Activated CD8-positive, alpha-beta memory T cell treated with anti-CD3 and anti-CD28 coated beads, Interleukin-2, amount 50 U/mL, for 24 hours (primary cell): Measurements from ENCODE around the gene LMX1B.

Experiments
- DNase-seq: peaks from one replicate; pipeline ENCODE4 v3.0.0-alpha.2; 2020; ENCODE audit errors: extremely low read depth

Gene LMX1B

DNA sequence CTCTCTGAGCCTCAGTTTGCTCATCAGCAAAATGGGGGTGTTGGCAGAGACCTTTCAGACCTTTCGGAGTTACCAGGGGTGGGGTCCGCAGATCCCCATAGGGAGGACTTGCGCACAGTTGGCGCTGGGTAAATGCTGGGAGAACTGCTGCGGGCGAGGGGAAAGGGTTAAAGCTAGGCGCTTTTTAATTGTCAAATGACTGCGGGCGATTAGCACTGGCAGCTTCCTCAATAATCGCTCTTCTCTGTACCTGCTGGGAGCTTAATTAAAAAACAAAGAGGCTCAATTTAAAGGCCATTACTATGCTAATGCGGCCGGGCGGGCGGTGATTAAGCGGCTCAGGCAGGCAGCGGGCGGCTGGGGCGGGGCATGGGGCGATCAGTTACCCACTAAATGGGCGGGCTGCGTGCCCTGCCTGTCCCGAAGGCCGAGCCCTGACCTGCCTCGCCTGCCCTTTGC, 63.0 kb downstream of the LMX1B start:
- DNase-seq, result no peak

DNA sequence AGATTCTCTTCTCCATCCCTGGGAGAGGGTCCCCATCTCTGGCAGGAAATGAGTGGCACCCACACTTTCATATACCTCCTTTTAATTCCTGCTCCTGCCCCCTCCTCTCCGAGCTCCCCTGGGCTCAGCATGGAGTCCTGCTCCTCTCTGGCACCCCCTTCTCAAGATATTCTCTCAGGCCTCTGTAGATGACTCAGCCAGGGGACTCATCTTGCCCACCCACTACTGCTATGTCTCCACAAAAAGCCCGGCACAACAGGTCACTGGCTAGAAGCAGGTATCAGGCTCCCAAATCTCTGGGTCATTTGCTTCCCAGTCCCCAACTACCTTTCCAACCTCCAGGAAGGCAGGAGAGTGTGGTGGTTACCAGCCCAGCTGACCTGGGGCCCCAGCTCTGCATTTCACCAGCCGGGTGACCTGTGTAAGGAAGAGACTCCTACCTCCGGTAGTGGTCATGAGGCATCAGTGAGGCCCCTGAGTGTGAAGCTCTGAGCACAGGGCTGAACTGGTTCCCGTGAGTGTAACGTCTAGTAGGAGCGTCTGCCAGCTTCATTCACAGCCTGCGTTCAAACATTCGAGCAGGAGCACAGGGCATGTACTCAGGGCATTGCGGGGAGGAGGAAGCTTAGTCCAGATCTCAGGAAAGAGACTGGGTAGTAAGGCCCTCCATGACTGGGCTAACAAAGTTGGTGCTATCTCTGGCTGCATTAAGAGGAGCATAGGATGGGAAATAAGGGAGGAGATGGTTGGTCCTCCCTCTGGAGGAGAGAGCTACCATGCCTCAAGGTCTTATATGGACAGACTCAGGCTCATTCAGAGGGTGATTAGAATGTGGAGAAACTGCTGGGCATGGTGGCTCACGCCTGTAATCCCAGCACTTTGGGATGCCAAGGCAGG, 63.7 kb downstream of the LMX1B start:
- DNase-seq, result no peak

DNA sequence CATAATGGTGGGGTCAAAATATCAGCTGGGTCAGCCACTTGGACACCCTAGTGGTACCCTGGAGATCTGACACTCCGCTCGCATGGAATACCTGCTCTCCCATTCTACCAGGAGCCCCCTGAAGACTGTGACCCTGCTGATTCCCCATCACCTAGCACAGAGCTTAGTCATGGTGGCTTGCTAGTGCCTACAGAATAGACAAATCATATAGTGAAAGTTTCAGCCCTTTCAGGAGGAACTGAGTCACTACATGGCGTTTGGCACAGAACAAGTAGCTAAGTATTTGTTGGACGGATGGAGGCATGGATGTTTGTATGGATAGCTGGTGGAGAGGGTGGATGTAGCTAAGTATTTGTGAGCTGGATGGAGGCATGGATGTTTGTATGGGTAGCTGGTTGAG, 65.3 kb downstream of the LMX1B start:
- no peak for DNase-seq

DNA sequence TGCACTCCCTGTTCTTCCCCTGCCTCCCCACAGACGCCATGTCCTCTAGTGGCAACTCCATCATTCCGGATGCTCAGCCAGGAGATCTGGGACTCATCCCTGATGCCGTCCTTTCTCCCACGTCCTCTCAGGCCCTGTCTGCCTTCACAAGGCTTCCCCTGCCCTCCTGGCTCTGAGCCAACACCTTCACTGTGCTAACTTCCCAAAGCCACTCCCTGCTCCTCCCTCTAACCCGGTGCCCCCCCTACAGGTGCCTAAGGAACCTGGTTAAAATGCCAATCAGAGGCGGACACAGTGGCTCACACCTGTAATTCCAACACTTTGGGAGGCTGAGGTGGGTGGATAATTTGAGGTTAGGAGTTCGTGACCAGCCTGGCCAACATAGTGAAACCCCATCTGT, 67.6 kb downstream of the LMX1B start:
- DNase-seq, result no peak

DNA sequence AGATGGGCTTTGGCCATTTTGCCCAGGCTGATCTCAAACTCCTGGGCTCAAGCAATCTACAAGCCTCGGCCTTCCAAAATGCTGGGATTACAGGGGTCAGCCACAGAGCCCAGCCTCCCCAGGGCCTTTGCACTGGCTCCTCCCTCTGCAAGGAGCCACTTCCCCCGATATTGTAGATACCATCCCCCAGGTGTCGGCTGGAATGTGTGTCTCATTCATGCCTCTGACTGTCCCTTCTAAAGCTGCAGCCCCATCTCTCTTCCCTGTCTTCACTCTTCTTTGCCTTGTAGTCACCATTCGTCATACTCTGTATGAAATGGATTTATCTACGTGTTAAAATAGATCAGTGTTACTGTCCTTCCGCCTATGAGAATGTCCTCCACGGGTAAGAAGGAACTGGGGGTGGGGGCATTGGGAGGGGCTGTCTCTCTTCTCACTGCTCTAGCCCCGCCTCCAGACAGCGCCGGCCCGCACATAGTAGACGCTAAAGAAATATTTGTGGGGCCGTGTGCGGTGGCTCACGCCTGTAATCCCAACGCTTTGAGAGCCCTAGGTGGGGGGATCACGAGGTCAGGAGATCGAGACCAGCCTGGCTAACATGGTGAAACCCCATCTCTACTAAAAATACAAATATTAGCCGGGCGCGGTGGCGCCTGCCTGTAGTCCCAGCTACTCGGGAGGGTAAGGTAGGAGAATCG, 68.5 kb downstream of the LMX1B start:
- DNase-seq, result no peak

DNA sequence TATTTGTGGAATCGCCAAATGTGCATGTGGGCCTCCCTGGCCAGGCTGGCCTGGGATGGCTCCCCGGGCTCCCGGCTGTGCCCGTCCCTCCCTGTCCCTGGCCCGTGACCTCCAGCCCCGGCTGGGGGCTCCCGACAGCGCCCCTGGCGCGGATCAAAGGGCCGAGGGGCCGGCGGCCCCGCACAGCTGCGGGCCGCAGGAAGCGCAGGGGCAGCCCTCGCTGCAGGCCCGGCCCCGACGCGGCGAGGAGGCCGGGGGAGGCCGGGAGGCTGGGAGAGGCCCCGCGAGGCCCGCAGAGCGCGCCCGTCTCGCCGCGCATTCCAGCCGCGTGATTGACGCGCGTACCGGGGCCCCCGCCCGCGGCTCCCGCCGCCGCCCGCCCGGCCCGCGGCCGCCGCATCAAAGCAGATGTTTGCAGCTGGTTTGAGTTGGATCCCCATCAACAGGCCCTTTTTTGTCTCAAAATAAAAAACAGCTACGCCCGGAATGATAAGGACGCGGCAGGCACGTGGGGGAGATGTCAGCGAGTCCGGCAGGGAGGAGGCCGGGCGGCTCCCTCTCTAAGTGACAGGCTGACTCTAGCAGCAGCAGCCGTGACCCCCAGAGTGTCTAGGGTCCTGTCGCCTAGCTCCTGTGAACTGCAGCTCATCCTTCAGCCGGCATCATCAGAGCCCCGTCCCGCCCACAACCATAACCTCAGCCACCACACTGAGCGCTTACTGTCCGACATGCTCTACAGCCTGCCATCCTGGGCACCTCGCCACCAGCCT, 69.4 kb downstream of the LMX1B start:
- DNase-seq, result no peak

DNA sequence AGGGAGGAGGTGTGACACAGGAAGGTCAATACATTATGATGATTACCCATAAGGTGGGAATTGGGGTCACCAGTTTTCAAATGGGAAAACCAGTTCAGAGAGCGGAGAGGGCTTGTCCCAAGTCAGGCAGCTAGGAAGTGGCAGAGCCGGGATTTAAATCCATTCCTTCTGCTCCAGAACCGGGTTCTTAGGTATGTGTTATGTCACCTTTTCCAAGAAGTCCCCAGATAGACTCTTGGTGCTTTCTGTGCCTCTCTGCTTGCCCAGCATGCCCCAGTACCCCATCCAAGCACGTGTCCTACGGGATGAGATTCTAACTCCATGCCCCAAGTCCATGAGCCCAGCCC, 69.9 kb downstream of the LMX1B start:
- DNase-seq, result no peak

DNA sequence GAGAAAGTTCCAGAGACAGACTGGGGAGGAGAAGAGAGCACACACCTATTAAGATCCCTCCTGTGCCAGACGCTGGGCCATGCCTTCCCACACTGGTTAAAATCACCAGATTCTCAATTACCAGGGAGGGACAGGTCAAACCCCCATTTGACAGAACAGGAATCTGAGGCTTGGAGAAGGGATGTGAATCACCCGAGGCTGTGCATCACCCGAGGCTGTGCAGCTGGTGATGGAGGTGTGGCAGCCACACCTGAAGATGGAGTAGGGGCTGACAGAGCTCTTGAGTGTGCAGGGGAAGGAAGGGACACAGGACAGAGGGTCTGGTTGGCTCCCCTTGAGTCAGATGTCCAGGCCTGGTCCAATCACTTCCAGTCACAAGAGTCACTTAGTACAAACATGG, 70.6 kb downstream of the LMX1B start:
- DNase-seq, result no peak

DNA sequence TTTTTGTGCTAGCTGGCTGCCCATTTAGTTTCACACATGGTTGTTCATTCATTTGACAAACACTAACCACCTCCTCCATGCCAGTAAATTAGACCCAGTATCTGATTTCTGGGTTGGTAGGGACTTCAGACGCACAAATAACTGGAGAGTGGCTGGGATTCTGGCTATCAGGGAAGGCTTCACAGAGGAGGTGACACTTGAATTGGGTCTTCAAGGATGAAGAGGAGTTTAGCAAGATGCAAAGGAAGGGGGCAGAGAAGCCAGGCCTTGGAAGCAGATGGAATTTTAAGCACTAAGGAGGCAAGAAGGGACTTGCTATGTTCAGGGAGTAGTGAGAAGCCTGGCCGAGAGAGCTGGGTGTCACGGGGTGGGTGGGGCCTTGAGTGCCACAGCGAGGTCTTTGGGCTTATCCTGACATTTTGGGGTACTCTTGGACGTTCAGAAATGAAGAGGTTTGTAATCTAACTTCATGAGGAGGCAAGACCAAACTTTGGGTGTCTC, 71.3 kb downstream of the LMX1B start:
- DNase-seq, result no peak

DNA sequence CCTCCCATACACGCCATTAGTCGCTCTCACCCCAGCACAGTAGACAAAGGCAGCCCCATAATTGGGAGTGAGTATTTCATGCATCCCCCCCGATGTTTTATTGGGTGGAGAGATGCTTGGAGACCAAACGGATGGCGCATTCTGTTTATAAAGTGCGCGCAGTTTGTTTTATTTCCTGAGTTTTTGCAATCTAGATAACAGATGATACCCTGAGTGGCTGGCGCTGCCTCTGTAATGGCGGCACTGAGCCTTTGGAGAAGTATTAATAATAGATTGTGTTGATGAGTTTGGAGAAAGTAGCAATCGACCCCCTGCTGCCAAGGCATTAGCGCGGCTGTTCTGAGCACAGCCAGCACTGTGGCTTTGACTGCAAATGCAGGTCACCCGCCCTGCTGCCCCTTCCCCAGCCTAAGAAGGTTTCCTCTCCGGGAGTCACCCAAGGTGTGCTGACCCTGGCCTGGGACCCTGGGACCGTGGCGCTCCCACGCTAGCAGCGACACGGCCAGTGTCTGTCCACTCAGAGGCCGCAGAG, 74.3 kb downstream of the LMX1B start:
- DNase-seq, result no peak

DNA sequence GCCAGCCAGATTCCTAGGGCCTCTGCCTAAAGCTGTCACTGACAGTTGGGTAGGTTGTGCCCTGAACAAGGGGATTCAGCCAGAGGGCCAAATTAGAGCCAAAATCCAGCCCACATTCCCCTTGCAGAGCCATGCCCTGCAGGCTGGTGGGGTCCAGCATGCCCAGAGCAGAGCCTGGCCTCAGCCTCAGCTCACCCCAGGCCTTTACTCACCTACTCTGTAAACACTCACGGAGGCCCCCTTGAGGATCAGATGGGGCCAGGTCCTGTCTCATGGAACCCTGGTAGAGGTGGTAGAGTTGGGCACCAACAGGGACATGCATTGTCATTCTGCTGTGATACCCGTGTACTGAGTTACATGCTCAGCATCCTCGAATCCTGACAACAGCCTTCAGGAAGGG, 74.9 kb downstream of the LMX1B start:
- DNase-seq, result no peak

DNA sequence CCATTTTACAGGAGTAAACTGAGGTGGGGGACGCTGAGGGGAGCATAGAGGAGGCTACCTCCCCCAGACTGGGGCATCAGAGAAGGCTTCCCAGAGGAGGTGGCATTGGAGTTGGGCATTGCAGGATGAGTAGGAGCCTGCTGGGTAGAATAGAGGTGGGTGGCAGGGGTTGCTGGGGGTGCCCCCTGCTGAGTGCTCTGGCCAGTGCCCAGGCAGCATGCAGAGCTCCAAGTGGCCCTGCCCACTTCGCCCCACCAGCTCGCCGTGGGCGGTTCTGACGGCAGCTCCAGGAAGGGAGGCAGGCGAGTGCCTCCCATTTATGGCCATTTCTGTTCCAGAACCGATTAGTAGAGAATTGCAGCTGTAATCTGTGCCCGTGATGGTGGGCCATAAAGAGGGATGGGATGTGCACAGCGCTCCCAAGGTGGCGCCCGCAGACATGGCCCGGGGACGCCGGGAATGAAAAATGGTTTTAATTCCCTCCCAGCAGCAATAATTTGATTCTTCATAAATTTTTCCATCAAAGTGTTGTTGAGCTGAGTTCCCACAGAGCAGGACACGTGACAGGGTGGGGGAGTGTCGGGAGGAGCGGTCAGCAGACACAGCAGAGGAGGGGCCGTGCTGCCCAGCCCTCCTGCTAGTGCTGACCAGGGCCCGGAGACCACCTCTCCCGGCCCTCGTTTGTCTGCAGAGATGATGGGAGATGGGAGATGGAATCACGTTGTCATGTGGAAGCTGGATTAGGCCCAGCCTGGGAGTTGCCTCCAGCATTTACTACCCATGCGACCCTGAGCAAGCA, 75.5 kb downstream of the LMX1B start:
- DNase-seq, result no peak

DNA sequence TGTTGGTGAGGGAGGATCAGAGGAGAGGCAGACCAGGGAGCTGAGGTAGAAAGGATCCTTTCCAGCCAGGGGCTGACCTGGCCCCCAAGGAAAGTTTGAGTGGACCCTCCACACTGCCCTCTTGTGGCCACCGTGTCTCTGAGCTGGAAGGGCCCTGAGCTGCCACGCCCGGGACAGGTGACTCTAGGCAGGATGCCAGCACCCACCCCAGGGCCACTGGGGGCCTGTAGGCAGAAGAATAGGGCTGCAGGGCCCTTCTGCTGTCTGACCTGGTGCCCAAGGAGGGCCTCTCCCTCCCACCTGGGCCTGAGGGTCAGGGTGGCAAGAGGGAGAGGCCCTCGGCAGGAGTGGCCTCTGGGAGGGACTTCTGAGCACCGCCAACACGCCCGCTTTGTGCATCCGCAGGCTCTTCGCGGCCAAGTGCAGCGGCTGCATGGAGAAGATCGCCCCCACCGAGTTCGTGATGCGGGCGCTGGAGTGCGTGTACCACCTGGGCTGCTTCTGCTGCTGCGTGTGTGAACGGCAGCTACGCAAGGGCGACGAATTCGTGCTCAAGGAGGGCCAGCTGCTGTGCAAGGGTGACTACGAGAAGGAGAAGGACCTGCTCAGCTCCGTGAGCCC, 76.8 kb downstream of the LMX1B start:
- peak; percentile 19 for DNase-seq

DNA sequence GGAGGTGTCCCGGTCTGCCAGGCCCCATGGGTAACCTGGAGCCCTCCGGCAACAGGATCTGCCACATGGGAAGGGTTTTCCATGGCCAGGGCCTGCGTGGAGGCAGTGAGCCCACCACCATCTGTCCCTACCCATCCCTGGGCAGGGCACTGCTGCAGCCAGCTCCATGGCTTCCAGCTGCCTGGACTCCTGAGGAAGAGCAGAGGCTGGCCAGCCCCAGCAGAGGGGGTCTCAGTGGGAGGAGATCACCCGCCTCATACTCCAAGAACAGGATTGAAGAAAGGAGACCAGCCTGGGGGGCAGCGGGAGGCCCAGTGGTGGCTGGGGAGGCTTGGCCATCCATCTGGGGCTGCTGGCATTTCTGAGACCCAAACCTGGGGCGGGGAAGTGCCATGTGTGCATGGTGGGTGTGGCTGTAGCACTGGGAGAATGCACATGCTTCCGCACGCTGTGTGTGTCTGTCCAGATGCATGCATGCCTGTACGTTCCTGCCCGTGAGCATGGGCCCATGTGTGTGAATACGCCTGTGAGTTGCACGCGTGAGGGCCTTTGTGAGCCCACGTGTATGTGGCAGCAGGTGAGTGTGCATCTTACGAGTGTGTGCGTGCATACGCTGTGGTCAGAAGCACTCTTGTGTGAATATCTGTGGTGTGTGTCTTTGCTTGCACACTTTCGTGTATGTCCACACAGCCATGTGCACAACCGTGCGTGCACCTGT, 78.5 kb downstream of the LMX1B start:
- DNase-seq, result no peak

DNA sequence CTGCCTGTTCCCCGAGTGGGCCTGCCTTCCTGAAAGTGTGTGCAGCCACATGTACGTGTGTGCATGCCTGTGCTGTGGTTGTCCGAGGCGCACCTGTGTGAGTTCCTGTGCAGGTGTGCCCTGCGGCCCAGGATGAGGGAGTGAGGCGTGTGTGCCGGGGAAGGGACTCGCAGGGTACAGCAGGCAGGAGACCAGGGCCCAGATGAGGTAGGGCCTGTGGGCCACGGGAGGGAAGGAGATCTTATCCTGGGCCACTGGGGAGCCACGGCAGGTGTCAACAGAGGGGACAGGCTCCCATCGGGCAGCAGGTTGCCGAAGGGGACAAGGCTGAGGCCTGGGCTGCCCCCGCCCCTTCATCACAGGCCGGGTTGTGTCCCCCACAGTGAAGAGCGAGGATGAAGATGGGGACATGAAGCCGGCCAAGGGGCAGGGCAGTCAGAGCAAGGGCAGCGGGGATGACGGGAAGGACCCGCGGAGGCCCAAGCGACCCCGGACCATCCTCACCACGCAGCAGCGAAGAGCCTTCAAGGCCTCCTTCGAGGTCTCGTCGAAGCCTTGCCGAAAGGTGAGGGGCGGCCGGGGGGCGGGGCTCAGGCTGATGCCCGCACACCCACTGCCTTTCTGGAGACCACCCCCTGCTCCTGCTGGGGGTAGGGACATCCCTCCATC, 79.2 kb downstream of the LMX1B start:
- no peak for DNase-seq

DNA sequence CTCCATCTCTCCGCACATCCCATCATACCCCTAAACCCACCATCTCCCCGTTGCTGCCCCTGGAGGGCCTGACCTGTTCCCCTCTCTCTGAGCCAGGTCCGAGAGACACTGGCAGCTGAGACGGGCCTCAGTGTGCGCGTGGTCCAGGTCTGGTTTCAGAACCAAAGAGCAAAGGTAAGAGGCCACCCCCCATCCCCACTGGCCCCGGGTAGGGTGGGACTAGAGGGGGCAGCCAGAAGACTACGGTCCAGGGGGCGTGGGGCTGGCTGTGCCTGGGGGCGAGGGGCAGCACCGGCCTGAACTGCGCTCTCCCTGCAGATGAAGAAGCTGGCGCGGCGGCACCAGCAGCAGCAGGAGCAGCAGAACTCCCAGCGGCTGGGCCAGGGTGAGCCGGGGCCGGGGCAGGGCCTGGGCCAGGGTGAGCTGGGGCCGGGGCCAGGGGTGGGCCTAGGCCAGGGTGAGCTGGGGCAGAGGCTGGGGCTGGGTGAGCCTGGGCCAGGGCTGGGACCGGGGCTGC, 79.8 kb downstream of the LMX1B start:
- no peak for DNase-seq

DNA sequence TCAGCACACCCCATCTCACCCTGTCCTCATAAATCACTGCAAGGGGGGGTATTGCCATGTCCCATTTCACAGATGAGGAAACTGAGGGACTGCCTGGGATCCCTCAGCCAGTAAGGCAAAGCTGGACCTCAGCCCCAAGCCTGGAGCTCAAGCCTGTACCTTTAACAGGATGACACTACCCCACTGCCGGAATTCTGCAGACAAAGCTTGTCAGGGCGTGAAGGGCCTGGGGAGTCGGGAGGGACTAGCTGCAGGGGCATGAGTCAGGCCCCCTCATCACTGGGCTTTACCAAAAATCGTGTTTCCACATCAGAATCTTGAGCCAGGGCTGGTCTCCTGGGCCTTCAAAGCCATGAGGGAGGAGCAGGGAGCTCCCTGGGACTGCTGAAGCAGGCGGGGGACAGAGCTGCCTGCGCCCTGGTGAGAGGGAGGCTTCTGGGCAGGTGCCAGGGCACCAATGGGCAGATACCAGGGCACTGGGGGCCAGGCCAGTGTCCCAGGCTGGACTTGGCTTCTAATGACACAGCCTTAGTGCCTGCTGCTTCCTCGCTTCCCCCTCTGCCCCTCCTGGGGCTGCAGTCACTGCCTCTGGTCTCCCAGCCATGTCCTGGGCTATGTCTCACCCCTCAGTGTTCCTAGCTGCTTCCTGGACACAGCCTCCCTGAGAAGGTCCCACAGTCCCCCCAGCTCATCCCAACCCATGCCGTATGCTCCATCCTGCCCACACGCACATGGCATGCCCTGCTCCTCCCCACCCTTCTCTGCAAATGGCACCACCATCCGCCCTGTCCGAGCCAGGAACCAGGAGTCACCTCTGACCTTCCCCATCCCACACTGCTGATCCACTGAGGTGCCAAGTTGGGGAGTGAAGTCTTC, 80.7 kb downstream of the LMX1B start:
- DNase-seq, result no peak

DNA sequence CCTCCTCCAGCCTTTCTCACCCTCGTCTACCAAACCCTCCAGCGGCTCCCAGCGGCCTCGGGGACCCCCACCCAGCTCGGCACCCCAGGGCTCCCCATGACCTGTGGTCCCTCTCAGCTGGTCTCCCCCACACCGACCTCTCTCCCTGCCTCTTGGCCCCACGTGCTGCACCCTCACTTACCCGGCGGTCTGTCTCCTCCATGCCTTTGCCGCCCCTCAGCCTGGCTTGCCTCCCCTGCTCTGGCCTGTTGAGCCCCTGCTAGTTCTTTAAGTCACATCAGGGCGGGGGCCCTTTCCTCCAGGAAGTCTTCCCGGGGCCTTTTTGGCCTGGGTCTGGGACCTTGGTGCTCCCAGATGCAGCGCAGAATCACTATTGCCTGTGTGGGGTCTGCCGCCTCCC, 81.5 kb downstream of the LMX1B start:
- DNase-seq, result no peak
